Testis (tissue), 2 donors: ENCODE data around the gene IL21.
"Not testable (repeated sequence)": the region's sequence is repeated elsewhere in the genome, so short reads cannot be mapped to it uniquely, and the experiment has no call there.

Experiments
- POLR2A ChIP-seq: fragments of 450-650 bp; IDR thresholded peaks from one replicate; pipeline ENCODE4 v1.6.1; 2017; ENCODE audit warnings: antibody characterized with exemption, mild to moderate bottlenecking, moderate library complexity
- TF ChIP-seq, protein P1 (sequence below), 3 experiments: fragments of 450-650 bp in 2 of 3; fragments of 200-600 bp in 1 of 3; sonication (generic) in 1 of 3; IDR thresholded peaks; one replicate each; pipeline ENCODE4 v1.5.1; 2016 to 2019; ENCODE audit warnings: antibody characterized with exemption in 3 of 3, mild to moderate bottlenecking in 2 of 3, moderate library complexity in 1 of 3

DNA sequence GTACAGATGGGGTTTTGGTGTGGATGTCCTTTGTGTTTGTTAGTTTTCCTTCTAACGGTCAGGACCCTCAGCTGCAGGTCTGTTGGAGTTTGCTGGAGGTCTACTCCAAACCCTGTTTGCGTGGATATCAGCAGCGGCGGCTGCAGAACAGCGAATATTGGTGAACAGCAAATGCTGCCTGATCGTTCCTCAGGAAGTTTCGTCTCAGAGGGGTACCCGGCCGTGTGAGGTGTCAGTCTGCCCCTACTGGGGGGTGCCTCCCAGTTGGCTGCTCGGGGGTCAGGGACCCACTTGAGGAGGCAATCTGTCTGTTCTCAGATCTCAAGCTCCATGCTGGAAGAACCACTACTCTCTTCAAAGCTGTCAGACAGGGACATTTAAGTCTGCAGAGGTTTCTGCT lies 46.5 kb downstream of the IL21 start:
- TF ChIP-seq, protein P1, sequence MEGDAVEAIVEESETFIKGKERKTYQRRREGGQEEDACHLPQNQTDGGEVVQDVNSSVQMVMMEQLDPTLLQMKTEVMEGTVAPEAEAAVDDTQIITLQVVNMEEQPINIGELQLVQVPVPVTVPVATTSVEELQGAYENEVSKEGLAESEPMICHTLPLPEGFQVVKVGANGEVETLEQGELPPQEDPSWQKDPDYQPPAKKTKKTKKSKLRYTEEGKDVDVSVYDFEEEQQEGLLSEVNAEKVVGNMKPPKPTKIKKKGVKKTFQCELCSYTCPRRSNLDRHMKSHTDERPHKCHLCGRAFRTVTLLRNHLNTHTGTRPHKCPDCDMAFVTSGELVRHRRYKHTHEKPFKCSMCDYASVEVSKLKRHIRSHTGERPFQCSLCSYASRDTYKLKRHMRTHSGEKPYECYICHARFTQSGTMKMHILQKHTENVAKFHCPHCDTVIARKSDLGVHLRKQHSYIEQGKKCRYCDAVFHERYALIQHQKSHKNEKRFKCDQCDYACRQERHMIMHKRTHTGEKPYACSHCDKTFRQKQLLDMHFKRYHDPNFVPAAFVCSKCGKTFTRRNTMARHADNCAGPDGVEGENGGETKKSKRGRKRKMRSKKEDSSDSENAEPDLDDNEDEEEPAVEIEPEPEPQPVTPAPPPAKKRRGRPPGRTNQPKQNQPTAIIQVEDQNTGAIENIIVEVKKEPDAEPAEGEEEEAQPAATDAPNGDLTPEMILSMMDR (IDR thresholded peaks at IDR 0.05), result not testable (repeated sequence)
- not testable (repeated sequence) for TF ChIP-seq POLR2A
